Keratinocyte (primary cell): ENCODE results near the gene FIP1L1. TPM values are rescaled to one million over a fixed set of nuclear protein-coding genes. Genes with fewer than 3 reads are reported as not detected.

Source experiments
- DNase-seq: peaks from one replicate; pipeline ENCODE4 v3.0.0-alpha.2; 2011; ENCODE audit warnings: low read depth, missing footprints, low spot score
- FAIRE-seq: peaks from 2 replicates; lab custom pipeline; 2011; peaks lifted over from hg19 to GRCh38; lab: Jason Lieb, UNC
- H2AFZ ChIP-seq: 2 replicates; pipeline ENCODE4 v1.6.0; 2012; ENCODE audit warnings: low read length, control low read depth, inconsistent platforms; ENCODE audit not compliant: control insufficient read depth
- H3K27ac ChIP-seq: 2 replicates; pipeline ENCODE4 v1.5.1; 2011; ENCODE audit warnings: low read length; ENCODE audit not compliant: control insufficient read depth, insufficient read depth
- H3K27me3 ChIP-seq: 3 replicates; pipeline ENCODE4 v1.6.0; 2011; ENCODE audit warnings: low read length; ENCODE audit not compliant: control insufficient read depth, insufficient read depth; ENCODE audit errors: extremely low read depth
- H3K36me3 ChIP-seq, 2 experiments: 2 replicates in 1 of 2; 3 replicates in 1 of 2; pipeline ENCODE4 v1.5.1; 2011; ENCODE audit warnings: low read length in 2 of 2, mild to moderate bottlenecking in 1 of 2; ENCODE audit not compliant: control insufficient read depth in 2 of 2, insufficient read depth in 2 of 2; ENCODE audit errors: extremely low read depth in 1 of 2
- H3K4me1 ChIP-seq: 3 replicates; pipeline ENCODE4 v1.5.1; 2011; ENCODE audit warnings: low read length; ENCODE audit not compliant: control insufficient read depth, insufficient read depth; ENCODE audit errors: extremely low read depth
- H3K4me2 ChIP-seq: 3 replicates; pipeline ENCODE4 v1.6.0; 2011; ENCODE audit warnings: low read depth, low read length; ENCODE audit not compliant: control insufficient read depth, insufficient read depth; ENCODE audit errors: extremely low read depth
- H3K4me3 ChIP-seq, 3 experiments: fragments of 200-600 bp in 1 of 3; sonication (generic) in 1 of 3; 2 replicates in 2 of 3; 3 replicates in 1 of 3; pipeline ENCODE4 v1.5.1; 2011 to 2016; ENCODE audit warnings: low read length in 3 of 3, mild to moderate bottlenecking in 3 of 3, control low read depth in 2 of 3, inconsistent platforms in 1 of 3, low read depth in 1 of 3, mixed read lengths in 1 of 3, mixed run types in 1 of 3, moderate library complexity in 1 of 3; ENCODE audit not compliant: control insufficient read depth in 2 of 3, insufficient read depth in 2 of 3; ENCODE audit errors: extremely low read depth in 1 of 3
- H3K79me2 ChIP-seq: 2 replicates; pipeline ENCODE4 v1.6.0; 2012; ENCODE audit warnings: low read length; ENCODE audit not compliant: control insufficient read depth, insufficient read depth
- H3K9ac ChIP-seq: 3 replicates; pipeline ENCODE4 v1.6.0; 2011; ENCODE audit warnings: low read length; ENCODE audit not compliant: control insufficient read depth, insufficient read depth; ENCODE audit errors: extremely low read depth
- H3K9me1 ChIP-seq: 3 replicates; pipeline ENCODE4 v1.6.0; 2011; ENCODE audit warnings: low read length; ENCODE audit not compliant: control insufficient read depth, insufficient read depth; ENCODE audit errors: extremely low read depth
- H3K9me3 ChIP-seq: 2 replicates; pipeline ENCODE4 v1.5.1; 2012; ENCODE audit warnings: low read depth, low read length; ENCODE audit not compliant: control insufficient read depth
- H4K20me1 ChIP-seq: 3 replicates; pipeline ENCODE4 v1.6.0; 2011; ENCODE audit warnings: low read length; ENCODE audit not compliant: control insufficient read depth, insufficient read depth; ENCODE audit errors: extremely low read depth
- CTCF ChIP-seq, 3 experiments: IDR thresholded peaks in 1 of 3; conservative IDR thresholded peaks in 1 of 3; optimal IDR thresholded peaks in 1 of 3; 2 replicates in 2 of 3; 3 replicates in 1 of 3; pipeline versions ENCODE3 to v1.5.1; 2011; ENCODE audit warnings: low read length in 3 of 3, mild to moderate bottlenecking in 3 of 3, moderate library complexity in 2 of 3, control low read depth in 1 of 3, inconsistent platforms in 1 of 3; ENCODE audit not compliant: insufficient read depth in 2 of 3; ENCODE audit errors: extremely low read depth in 1 of 3
- EZH2 ChIP-seq: IDR thresholded peaks from one replicate; pipeline ENCODE4 v1.6.1; 2012; ENCODE audit warnings: inconsistent platforms, mild to moderate bottlenecking, low read length, moderate library complexity
- dilution Hi-C: fragments of 300-500 bp; cut with MboI; formaldehyde crosslinking; loops from one replicate; pipeline ENCODE4 v1.7.0; 2020; ENCODE audit warnings: low sequenced_read_pairs; ENCODE audit not compliant: extremely low pct_ligation_motif_present
- polyA plus RNA-seq, 5 experiments: library from polyadenylated mRNA; depleted of rRNA in 3 of 5; stranded (reverse) in 3 of 5; stranded (forward) in 1 of 5; unstranded in 1 of 5; fragments of >200 nt; gene quantifications; 1 replicate in 1 of 5; 2 replicates in 3 of 5; 3 replicates in 1 of 5; pipeline versions ENCODE4 v1.2.1 to v1.2.3, GENCODE V29; 2011 to 2012; ENCODE audit warnings: missing spikeins in 2 of 5, low read depth in 1 of 5, low replicate concordance in 1 of 5

Gene FIP1L1
- polyA plus RNA-seq, 1 donor (not counting 4 experiments of a cell fraction or from before 2014, with no cell fraction given) = 36.7 TPM

- no peaks in the 10 kb centered on the region for H3K79me2 ChIP-seq
These were observed 44.4 kb downstream of the FIP1L1 start for GRCh38 chr4:53421791-53422190.

GRCh38 chr4:53422367-53422766 lies 44.9 kb downstream of the FIP1L1 start:
- Histone ChIP-seq H3K9me3 (no peaks in the 10 kb centered on the region), H3K9me1 (no peaks in the 10 kb centered on the region), H3K4me1 (no peaks in the 10 kb centered on the region), H3K36me3 (peaks cover 0 to under 1% of the 10 kb centered on the region in 2 experiments), H2AFZ (no peak overlapping the region), H3K9ac (no peak overlapping the region), H3K27me3 (no peaks in the 10 kb centered on the region), H3K27ac (no peak overlapping the region), H3K4me2 (no peak overlapping the region), H4K20me1 (no peaks in the 10 kb centered on the region), H3K79me2 (no peaks in the 10 kb centered on the region), H3K4me3 (no peak overlapping the region)
- TF ChIP-seq EZH2 (no peak), CTCF (optimal IDR thresholded peaks at IDR 0.05 in 1 of 3, IDR thresholded peaks at IDR 0.05 in 1 of 3, conservative IDR thresholded peaks at IDR 0.05 in 1 of 3; ENCODE audit: extremely low read depth in 1 of 3, insufficient read depth in 2 of 3, low read length in 3 of 3) (no peak)
- DNase-seq = no peak
- no peak for FAIRE-seq
- dilution Hi-C loops = no loop called here

More at GRCh38 chr4:53421791-53422190, 44.4 kb downstream of the FIP1L1 start:
- TF ChIP-seq EZH2 = no peak
- TF ChIP-seq CTCF (optimal IDR thresholded peaks at IDR 0.05 in 1 of 3, IDR thresholded peaks at IDR 0.05 in 1 of 3, conservative IDR thresholded peaks at IDR 0.05 in 1 of 3; ENCODE audit: extremely low read depth in 1 of 3, insufficient read depth in 2 of 3, low read length in 3 of 3) = no peak
- Histone ChIP-seq H3K4me2 (no peak overlapping the region), H3K9me3 (no peaks in the 10 kb centered on the region), H3K4me1 (no peaks in the 10 kb centered on the region), H3K27me3 (no peaks in the 10 kb centered on the region), H3K36me3 (no peaks in the 10 kb centered on the region), H3K27ac (no peak overlapping the region), H2AFZ (no peak overlapping the region), H3K4me3 (no peak overlapping the region), H4K20me1 (no peaks in the 10 kb centered on the region), H3K9me1 (no peaks in the 10 kb centered on the region), H3K9ac (no peak overlapping the region)
- dilution Hi-C loops = no loop called here
- FAIRE-seq (no peak), DNase-seq (no peak)
